Right hindlimb (tissue), 1 donor: ENCODE data around the gene COLEC12.

Source experiments
- DNase-seq: peaks from one replicate; pipeline ENCODE4 v3.0.0-alpha.2; 2018

Gene COLEC12

DNA sequence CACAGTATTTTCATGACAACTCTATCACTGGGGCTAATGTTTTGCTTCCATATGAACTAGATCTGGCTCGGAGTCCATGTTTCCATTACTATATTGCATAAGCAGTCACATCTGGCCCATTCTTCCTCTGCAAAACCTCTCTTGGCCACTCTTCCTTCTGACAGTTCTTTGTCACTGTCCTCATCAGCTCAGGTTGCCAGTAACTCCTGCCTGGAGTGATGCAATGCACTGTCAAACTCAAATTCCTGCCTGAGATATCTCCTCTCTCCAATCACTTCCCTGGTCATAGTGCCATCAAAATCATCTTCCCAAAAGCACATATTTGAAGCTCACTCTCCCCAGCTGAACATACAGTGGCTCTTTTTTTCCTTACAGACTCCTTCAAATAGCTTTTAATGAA, 66.1 kb downstream of the COLEC12 start:
- peak; percentile 68 for DNase-seq

DNA sequence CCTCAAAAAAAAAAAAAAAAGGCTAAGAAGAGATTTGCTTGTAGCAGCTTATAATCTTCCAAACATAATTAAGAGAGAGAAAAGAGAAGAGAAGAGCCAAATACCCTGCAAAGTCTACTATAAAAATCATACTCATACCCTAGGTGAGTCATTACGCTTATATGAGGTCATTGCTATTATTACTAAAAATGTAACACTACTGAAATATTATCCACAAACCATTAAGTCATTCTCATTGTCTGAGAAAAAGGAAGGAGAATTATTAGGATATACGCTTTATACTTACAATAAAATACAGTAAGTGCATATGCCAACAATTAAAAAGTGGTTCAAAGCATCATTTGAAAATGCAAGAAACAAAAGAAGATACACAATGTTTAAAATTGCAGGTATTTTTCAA, 66.5 kb downstream of the COLEC12 start:
- no peak for DNase-seq

GRCh38 chr18:433298-433697, 67.2 kb downstream of the COLEC12 start:
- no peak for DNase-seq

GRCh38 chr18:432791-433190, 67.7 kb downstream of the COLEC12 start:
- DNase-seq, result no peak

DNA sequence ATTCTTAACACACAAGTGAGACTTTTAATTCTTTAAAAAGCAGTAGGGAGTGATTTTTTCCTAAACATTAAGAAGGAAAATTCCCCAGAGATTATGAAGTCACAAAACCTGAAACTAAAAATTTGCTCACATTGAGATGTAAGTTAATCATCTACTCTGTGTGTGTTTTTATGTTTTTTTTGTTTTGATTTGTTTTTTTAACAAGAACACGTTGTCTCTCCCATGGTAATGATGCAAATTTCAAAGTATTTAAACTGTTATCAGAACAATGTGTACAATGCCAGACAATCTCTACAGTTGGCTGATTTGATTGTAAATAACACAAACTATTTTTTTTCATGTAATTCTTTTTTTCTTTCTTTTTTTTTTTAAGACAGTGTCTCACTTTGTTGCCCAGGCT, 71.5 kb downstream of the COLEC12 start:
- no peak for DNase-seq

DNA sequence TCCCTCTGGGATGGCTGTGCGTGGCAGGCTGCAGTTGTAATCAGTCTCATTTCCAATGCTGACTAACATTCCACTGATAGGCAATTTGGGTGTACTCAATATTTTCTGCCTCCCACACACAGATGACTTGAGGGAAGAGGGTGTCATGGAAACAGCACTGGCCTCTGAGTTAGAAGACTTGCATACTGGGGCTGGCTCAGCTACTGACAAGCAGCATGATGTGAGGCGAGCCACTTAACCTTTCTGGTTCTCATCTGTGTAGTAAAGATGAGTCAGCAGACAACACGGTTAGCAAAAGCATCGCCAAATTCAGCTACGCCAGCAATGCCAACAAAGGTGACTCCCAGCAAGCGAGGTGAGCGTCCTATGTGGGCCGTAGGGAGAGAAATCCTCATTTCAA, 73.5 kb downstream of the COLEC12 start:
- DNase-seq, result no peak

GRCh38 chr18:425106-425745, 75.3 kb downstream of the COLEC12 start:
- DNase-seq, result no peak

DNA sequence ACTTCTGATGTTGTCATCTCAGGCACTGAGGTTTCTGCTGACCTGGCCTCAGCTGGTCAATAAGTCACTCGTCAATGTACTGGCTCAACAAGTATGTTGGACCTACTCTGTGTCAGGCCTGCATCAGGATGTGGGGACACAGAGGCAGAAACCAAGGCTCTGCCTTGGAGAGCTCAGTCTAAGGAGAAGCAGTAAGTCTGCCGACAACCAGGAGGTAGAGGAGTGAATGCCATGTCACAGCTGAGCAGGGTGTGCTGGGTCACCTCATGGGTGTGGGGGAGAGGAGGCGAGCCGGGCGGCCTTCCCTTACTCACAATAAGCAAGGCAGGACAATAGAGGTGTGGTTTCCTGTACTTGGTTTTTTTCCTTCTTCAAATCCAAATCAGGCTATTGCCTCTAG, 75.8 kb downstream of the COLEC12 start:
- DNase-seq, result no peak

DNA sequence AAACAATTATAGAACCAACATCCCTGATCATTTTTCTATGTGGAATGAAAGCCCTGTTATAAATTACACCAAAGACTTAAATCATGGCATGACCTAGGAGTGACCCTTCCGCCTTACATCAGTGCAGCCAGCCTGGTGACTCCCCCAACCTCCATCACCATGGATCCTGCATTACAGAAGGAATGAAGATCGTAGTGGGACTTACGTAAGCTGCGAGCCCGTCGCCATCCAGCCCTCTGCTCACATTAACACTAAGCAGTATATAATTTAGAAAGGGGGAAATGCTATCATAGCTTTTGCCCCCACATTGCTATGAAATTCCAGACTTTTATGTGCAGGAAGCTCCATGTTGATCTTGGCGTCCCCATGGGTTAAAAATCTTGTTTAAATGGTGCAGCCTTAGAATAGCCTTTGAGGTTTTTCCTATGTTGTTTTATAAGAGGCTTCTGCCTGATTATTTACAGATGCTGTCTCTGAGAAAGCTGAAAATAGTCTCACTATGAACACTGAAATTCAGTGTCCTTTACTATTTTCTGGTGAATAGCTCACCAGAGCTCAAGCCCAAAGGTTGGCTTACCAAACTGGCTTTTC, 76.3 kb downstream of the COLEC12 start:
- peak; percentile 49 for DNase-seq

- DNase-seq, result no peak
Measured at GRCh38 chr18:422966-423365, 77.5 kb downstream of the COLEC12 start.

GRCh38 chr18:421247-422155, 79.0 kb downstream of the COLEC12 start:
- DNase-seq, result no peak

GRCh38 chr18:420661-421246, 79.7 kb downstream of the COLEC12 start:
- DNase-seq, result no peak

- no peak for DNase-seq
Measured at GRCh38 chr18:419541-420175, 80.8 kb downstream of the COLEC12 start.

- DNase-seq, result peak; percentile 29
Measured at GRCh38 chr18:417495-417894, 83.0 kb downstream of the COLEC12 start.

DNA sequence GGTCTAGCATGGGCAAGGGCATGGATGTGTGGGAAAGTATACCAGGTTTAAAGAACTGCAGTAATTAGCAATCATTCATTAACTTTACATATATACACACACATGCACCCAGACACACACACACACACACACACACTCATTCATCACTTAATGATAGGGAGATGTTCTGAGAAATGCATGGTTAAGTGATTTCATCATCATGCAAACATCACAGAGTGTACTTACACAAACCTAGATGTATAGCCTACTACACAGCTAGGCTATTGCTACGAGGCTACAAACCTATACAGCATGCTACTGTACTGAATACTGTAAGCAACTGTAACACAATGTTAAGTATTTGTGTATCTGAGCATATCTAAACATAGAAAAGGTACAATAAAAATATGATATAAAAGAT, 83.6 kb downstream of the COLEC12 start:
- DNase-seq, result no peak

DNA sequence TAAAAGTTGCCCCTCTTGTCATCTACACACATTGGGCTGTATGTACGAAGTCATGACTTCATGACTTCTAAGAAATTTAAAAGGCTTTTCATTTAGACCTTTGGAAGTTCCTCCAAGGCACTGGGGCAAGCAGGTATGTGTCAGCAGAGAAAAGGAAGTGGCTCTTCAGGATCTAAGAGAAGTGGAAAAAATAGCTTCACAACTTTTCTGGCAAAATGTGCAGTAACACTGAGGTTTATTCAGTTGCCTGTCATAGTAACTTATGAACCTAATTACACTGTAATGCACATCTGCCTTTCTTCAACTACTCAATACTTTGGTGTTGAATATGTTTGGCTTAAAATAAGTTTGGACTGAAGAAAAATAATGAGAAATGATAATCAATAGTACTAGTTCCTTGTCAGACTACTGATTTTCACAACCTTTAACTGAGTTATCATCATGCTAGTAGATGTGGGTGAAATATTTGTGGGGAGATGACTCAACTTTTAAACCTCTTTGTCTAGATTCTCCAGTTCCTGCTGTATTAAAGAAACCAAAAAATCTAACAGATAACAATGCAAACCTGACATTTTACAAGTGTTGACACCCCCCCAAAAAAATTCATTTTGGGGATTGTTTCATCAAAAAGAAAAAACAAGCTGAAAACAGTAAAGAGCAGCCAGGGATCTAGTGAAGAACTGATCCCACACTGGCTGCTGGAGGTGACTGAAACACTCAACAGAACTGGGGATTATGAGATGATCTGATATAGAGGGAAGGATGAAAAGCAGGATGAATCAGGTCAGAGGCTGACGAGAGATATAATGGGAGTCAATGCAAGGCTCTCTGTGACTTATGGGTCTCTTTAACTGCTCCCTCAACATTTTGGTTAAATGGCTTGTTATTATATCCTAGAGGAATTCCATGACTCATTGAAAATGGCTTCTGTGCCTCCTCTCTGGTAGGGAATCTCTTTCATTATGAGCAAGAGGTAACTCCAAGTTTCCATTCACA, 84.6 kb downstream of the COLEC12 start:
- no peak for DNase-seq

DNA sequence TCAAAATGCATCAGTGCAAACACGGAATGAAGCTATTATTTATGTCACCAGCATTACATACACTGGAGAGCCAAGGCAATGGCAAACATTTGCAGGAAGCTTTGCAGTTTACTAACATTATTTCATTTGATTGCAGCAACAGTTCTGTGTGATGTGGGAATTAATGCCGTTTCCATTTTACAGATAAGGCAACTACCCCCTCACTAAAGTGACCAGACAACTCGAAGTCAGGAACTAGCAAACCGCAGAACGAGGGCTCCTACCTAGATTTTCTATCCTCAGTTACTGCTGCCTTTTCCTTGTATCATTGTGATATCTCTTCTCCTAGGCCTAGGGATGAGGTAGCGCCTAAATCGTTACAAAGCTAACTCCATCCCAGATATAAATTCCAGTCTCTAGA, 85.5 kb downstream of the COLEC12 start:
- DNase-seq, result no peak

- no peak for DNase-seq
Measured at GRCh38 chr18:413233-413632, 87.3 kb downstream of the COLEC12 start.

DNA sequence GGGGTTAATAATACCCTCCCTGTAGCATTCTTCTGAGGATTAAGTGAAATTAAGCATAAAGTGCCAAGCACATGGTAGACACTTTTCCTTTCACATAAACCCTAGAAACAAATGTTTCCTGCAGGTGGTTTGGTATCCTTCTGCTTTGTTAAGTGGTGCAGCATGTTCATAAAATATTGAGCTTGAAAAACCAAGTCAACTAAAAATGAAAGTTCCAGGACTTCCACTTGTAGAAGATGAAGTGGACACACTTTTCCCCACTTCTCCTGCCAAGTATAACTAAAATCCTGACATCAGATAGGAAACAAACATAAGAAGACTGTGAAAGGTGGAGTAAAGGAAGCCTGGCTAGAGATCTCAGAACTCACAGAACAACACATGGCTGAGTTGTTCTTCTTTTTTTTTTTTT, 90.5 kb downstream of the COLEC12 start:
- no peak for DNase-seq

- no peak for DNase-seq
Measured at GRCh38 chr18:408367-408766, 92.1 kb downstream of the COLEC12 start.

DNA sequence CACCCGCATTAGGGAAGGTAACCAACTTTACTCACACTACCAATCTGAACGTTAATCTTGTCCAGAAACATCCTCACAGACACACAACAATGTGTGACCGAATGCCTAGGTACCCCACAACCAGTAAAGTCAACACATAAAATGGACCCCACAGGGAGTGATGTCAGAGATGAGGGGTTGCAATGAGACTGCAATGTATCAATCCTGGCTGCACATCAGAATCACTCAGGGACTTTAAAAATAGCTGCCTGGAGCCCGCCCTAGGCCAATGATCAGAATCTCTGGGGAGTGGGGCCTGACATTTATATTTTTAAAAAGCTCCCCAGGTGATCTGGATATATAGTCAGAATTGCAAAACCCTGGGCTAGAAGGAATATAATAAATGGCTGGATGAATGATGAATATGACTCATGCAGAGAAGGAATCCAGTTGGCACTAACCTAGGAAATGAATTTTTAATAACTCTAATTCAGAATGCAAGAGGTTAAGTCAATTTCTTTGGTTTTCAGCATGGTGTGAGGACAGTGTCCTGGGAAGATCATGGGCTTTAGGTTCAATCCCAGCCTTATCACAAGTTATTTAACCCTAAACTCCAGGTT, 92.8 kb downstream of the COLEC12 start:
- no peak for DNase-seq
